ENCODE measurements around the gene MDFI.

MDFI gene

DNA sequence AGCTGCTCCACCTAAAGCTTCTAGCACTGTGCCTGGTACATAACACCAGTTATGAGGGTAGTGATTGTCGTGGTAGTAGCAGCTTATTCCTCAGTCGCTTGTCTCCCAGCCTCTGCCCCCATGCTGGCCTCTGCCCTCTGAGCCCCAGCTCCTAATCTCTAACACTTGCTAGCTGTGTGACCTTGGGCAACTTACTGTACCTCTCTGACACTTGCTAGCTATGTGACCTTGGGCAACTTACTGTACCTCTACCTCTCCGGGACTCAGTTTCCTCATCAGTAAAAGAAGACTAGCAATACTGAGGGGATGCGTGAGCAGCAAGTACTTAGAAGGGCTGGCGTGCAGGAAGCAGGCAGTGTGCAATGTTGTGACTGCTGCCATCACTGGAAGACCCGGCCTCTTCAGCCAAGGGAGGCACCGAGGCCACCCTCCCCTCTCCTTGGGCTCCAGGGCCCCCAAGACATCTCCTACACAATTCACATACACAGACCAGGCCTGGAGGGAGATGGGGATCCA lies 9.9 kb downstream of the MDFI start:
- TF ChIP-seq, protein P1, sequence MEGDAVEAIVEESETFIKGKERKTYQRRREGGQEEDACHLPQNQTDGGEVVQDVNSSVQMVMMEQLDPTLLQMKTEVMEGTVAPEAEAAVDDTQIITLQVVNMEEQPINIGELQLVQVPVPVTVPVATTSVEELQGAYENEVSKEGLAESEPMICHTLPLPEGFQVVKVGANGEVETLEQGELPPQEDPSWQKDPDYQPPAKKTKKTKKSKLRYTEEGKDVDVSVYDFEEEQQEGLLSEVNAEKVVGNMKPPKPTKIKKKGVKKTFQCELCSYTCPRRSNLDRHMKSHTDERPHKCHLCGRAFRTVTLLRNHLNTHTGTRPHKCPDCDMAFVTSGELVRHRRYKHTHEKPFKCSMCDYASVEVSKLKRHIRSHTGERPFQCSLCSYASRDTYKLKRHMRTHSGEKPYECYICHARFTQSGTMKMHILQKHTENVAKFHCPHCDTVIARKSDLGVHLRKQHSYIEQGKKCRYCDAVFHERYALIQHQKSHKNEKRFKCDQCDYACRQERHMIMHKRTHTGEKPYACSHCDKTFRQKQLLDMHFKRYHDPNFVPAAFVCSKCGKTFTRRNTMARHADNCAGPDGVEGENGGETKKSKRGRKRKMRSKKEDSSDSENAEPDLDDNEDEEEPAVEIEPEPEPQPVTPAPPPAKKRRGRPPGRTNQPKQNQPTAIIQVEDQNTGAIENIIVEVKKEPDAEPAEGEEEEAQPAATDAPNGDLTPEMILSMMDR (IDR thresholded peaks at IDR 0.05; ENCODE audit: low read length, missing control alignments): no peak
- DNase-seq (ENCODE audit: low read depth): no peak
- no peak overlapping the region for H3K4me3 ChIP-seq (replicated peaks; ENCODE audit: low read depth, low read length)

DNA sequence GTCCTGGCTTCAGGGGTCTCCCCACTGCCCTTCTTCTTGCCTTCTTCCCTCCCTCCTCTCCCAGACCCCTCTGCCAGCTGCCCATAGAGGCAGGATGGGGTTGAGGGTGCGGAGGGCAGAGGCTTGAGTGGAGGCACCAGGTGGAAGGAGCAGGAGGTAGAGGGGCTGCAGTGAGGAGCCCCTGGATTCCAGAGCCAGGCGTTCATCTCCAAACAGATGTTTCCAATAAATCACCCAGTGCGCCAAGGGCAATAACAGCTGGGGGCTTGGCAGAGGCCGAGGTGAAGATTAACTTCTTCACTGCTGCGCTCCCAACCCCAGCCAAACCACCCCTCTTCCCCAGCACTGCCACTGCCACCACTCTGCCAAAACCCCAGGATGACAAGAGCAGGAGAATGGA lies 10.7 kb downstream of the MDFI start:
- no peak overlapping the region for H3K4me3 ChIP-seq (replicated peaks; ENCODE audit: low read depth, low read length)
- DNase-seq (ENCODE audit: low read depth): no peak
- TF ChIP-seq, protein P1 (IDR thresholded peaks at IDR 0.05; ENCODE audit: low read length, missing control alignments): no peak

DNA sequence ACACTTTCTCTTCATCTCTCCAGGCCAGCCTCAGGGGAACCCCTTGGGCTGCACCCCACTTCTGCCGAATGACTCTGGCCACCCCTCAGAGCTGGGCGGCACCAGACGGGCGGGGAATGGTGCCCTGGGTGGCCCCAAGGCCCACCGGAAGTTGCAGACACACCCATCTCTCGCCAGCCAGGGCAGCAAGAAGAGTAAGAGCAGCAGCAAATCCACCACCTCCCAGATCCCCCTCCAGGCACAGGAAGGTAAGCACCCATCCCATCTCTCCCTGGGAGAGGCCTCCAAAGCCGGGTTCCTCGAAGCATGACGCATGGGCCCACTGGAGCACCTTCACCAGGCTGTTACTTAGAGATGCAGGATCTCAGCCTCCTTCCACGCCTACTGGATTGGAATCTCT lies 11.3 kb downstream of the MDFI start:
- DNase-seq (ENCODE audit: low read depth): no peak
- TF ChIP-seq, protein P1 (IDR thresholded peaks at IDR 0.05; ENCODE audit: low read length, missing control alignments): no peak

DNA sequence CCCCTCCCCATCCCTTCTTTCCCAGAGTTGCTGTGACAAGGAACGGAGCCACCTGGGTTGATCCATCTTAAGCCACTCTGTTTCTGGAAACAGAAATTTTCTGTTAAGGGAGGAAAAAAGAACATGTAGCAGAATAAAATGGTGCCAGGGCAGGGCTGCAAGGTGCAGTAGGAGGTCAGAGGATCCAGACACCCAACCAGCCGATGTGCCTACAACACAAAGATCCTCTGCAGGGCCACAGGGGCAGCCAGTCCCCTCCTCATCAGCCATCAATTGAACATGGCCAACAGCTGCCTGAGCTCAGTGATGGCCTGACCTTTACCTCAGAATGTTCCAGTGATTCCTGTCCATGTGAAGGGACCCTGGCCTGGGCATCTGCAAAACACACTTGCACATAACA lies 11.9 kb downstream of the MDFI start:
- TF ChIP-seq, protein P1 (IDR thresholded peaks at IDR 0.05; ENCODE audit: low read length, missing control alignments): no peak
- DNase-seq (ENCODE audit: low read depth): no peak
- H3K4me3 ChIP-seq (replicated peaks; ENCODE audit: low read depth, low read length): no peak overlapping the region

More for the DNA sequence above, 11.3 kb downstream of the MDFI start:
- no peak overlapping the region for H3K4me3 ChIP-seq (replicated peaks; ENCODE audit: low read depth, low read length)

DNA sequence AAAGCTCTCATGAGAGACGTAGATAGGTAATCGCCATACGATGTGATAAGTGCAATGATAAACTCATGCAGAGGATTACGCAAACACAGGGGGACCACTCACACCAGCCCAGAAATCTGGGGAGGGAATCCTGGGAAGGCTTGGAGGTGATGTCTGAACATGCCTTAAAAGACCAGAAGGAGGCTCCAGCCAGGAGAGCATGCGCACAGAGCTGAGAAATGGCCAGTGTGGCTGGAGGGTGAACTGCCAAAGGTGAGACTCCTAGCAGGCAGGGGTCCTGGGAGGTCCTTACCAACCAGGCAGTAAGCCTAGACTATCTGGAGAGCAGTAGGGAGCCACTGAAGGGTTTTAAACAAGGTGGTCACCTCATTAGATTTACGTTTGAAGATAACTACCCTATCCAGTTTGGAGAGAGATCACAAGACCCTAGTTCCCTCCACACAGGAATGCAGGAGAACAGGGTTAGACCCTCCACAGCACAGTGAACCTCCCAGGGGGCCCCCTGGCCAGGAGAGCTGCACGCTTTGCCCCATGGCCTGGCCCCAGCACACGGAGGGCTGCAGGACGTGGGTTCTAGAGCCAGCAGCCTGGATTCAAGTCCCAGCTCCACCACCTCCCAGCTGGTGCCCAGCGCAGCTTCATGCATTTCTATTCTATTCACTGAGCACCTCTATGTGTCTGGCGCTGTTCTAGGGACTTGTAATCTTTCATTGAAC lies 13.1 kb downstream of the MDFI start:
- no peak for DNase-seq (ENCODE audit: low read depth)
- H3K4me3 ChIP-seq (replicated peaks; ENCODE audit: low read depth, low read length): no peak overlapping the region
- TF ChIP-seq, protein P1 (IDR thresholded peaks at IDR 0.05; ENCODE audit: low read length, missing control alignments): no peak

DNA sequence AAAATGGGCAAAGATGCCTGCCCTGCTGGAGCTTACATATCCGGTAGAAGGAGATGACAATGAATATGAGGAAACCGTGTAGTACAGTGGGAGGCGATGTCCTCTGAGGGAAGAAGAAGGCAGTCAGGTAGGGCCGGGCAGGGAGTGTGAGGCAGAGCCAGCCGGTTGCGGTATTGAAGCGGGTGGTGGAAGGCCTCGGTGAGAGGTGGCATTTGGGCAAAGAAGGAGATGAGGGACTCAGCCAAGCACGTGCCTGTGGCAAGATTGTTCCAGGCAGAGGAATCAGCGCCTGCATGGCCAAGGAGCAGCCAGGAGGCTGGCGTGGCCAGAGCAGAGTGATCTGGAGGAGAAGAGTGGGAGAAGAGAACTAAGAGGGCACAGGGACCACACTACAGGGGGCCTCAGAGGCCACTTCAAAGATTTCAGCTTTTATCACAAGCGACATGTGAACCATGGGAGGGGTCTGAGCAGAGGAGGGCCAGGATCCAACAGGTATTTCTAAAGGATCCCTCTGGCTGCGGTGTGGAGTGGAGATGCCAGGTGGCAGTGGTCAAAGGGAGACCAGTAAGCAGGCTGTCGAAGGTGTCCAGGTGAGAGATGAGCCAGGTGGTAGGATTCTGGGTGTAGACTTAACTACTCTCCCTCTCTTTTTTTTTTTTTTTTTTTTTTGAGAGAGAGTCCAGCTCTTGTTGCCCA lies 13.8 kb downstream of the MDFI start:
- TF ChIP-seq, protein P1 (IDR thresholded peaks at IDR 0.05; ENCODE audit: low read length, missing control alignments): no peak
- no peak for DNase-seq (ENCODE audit: low read depth)
- no peak overlapping the region for H3K4me3 ChIP-seq (replicated peaks; ENCODE audit: low read depth, low read length)
